Measurements from ENCODE around the gene MFSD2B.

DNA sequence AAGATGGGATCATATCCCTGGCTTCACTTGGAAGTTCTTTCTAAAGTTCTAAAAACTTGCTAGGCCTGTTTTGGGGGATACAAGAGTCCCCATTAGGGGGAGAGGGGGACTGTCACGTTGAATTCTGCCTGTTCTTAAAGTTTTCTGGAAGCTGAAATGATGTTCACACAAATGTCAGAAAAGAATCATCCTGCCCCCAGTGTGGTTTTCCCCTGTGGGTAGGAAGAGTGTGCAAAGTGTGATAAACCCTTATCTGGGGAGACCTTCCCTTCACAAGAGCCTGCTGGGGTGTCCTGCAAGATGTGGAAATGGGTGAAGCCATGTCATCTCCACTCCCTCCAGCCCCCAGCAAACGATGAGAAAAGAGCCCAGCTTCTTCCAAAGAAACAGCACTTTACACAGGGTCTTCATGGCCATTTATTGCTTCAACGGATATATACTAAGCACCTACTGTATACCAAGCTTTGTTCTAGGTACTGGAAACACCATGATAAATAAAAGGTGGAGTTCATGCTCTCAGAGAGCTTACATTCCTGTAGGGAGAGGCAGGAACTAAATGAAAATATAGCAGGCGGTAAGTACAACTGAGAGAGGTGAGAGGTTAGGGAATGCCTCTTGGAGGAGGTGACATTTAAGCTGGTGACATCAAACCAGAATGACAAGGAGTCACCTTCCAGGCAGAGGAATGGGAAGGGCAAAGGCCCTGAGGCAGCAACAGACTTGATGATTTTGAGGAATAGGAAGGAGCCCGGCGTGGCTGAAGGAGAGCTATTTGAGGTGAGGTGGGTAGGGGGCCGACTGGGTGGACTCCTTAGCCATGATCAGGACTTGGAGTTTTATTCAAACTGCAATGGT lies 1.6 kb downstream of the MFSD2B start:
- TF ChIP-seq EZH2 (IDR thresholded peaks at IDR 0.05; ENCODE audit: borderline replicate concordance, insufficient read depth, low read depth, low read length, poor library complexity, severe bottlenecking): no peak
- TF ChIP-seq, protein P1, sequence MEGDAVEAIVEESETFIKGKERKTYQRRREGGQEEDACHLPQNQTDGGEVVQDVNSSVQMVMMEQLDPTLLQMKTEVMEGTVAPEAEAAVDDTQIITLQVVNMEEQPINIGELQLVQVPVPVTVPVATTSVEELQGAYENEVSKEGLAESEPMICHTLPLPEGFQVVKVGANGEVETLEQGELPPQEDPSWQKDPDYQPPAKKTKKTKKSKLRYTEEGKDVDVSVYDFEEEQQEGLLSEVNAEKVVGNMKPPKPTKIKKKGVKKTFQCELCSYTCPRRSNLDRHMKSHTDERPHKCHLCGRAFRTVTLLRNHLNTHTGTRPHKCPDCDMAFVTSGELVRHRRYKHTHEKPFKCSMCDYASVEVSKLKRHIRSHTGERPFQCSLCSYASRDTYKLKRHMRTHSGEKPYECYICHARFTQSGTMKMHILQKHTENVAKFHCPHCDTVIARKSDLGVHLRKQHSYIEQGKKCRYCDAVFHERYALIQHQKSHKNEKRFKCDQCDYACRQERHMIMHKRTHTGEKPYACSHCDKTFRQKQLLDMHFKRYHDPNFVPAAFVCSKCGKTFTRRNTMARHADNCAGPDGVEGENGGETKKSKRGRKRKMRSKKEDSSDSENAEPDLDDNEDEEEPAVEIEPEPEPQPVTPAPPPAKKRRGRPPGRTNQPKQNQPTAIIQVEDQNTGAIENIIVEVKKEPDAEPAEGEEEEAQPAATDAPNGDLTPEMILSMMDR (IDR thresholded peaks at IDR 0.05): no peak

All from B cell (primary cell).